ENCODE results near the gene SEPTIN5.

SEPTIN5 gene

GRCh38 chr22:19691007-19691720 lies 23.1 kb upstream of the SEPTIN5 start:
- TF ChIP-seq GATA3 (IDR thresholded peaks at IDR 0.05; ENCODE audit: low read depth, low read length) (no peak), GATA2 (IDR thresholded peaks at IDR 0.05; ENCODE audit: low read depth, low read length) (no peak)

- no peak for TF ChIP-seq GATA3 (IDR thresholded peaks at IDR 0.05; ENCODE audit: low read depth, low read length)
- no peak for TF ChIP-seq GATA2 (IDR thresholded peaks at IDR 0.05; ENCODE audit: low read depth, low read length)
These were observed 22.5 kb upstream of the SEPTIN5 start for GRCh38 chr22:19691721-19692341.

DNA sequence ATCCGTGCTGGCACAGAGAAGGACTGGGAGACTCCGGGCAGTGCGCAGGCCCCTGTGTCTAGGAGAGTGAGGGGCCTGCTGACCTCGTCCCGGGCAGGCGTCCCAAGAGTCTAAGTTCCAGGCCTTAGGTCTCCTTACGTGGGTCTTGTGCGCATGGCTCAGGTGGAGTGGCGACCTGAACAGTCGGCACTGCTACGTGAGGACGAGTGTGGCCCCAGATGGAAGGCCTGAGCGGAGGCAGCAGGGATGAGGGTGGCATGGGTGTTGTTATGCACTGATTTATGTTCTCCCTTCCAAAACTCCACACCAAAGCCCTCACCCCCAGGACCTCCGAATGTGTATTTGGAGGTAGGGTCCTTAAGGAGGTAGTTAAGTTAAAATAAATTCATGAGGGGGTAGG lies 20.7 kb upstream of the SEPTIN5 start:
- TF ChIP-seq GATA2 (IDR thresholded peaks at IDR 0.05; ENCODE audit: low read depth, low read length) (no peak), GATA3 (IDR thresholded peaks at IDR 0.05; ENCODE audit: low read depth, low read length) (no peak)

DNA sequence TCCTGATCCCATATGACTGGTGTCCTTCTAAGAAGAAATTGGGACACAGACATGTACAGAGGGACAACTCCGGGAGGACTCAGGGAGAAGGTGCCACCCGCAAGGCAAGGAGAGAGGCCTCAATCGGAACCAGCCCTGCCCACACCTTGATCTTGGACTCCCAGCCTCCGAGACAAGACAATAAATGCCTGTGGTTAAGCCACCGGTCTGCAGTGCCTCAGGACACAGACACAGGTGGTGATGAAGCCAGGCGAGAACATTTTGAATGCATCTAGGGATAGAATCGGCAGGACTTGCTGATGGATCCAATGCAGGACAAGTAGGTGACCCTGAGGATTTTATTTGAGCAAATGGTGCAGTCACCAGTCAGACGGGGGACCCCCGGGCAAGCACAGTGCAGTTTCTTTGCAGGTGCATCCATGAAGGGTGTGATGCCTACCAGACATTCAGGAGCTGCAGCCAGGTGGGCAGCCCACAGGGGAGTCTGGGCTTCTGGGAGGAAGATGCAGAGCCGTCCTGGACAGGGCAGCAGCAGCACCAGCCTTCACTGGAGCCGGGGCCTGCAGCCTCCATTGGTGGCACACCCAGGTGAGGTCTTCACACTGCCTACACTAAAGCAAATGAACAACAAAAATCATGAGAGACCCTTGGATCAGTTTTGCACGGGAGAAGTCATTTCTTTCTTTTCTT lies 20.2 kb upstream of the SEPTIN5 start:
- TF ChIP-seq GATA2 (IDR thresholded peaks at IDR 0.05; ENCODE audit: low read depth, low read length) (no peak), GATA3 (IDR thresholded peaks at IDR 0.05; ENCODE audit: low read depth, low read length) (no peak)

DNA sequence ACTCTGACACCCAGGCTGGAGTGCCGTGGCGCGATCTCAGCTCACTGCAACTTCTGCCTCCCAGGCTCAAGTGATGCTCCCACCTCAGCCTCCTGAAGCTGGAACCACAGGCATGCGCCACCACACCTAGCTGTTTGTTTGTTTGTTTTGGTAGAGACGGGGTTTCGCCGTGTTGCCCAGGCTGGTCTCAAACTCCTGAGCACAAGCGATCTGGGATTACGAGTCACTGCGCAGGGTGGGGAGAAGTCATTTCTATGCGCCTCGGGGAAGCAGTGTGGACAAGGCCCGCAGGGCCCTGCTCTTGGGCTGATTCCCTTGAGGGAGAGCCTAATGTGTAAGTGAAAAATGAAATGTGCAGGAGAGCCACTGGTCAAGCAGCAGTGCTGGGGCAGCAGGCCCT lies 19.6 kb upstream of the SEPTIN5 start:
- no peak for TF ChIP-seq GATA3 (IDR thresholded peaks at IDR 0.05; ENCODE audit: low read depth, low read length)
- TF ChIP-seq GATA2 (IDR thresholded peaks at IDR 0.05; ENCODE audit: low read depth, low read length) = no peak

DNA sequence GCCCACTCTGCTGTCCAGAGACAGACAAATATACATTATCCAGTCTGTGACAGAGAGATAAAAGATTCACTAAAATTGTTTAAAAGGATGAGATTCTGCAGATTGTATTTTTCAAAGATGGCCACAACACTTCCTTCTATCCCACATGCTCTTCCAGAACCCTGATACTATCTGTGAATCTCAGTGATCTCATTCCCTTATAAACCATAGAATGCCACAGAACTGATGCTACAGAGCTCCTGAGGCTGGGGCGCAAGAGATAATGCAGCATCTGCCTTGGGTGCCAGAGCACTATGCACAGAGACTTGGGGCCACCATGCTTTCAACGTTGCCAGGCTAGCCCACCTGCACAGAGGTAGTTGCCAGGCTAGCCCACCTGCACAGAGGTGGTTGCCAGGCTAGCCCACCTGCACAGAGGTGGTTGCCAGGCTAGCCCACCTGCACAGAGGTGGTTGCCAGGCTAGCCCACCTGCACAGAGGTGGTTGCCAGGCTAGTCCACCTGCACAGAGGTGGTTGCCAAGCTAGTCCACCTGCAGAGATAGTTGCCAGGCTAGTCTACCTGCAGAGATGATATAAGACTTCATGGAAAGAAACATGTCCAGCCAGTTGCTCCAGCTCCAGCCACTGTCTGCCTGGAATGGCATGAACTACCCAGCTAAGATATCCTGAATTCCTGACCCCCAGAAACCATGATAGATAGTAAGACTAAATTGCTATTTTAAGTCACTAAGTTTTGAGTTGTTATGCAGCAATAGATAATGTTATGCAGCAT lies 17.6 kb upstream of the SEPTIN5 start:
- TF ChIP-seq GATA2 (IDR thresholded peaks at IDR 0.05; ENCODE audit: low read depth, low read length) (peak; percentile 87), GATA3 (IDR thresholded peaks at IDR 0.05; ENCODE audit: low read depth, low read length) (peak; percentile 82)

GRCh38 chr22:19700790-19701419 lies 13.4 kb upstream of the SEPTIN5 start:
- no peak for TF ChIP-seq GATA2 (IDR thresholded peaks at IDR 0.05; ENCODE audit: low read depth, low read length)
- no peak for TF ChIP-seq GATA3 (IDR thresholded peaks at IDR 0.05; ENCODE audit: low read depth, low read length)

GRCh38 chr22:19701420-19702145 lies 12.7 kb upstream of the SEPTIN5 start:
- TF ChIP-seq GATA2 (IDR thresholded peaks at IDR 0.05; ENCODE audit: low read depth, low read length) = no peak
- TF ChIP-seq GATA3 (IDR thresholded peaks at IDR 0.05; ENCODE audit: low read depth, low read length) = no peak

GRCh38 chr22:19703869-19704268 lies 10.4 kb upstream of the SEPTIN5 start:
- TF ChIP-seq GATA3 (IDR thresholded peaks at IDR 0.05; ENCODE audit: low read depth, low read length) (no peak), GATA2 (IDR thresholded peaks at IDR 0.05; ENCODE audit: low read depth, low read length) (no peak)

GRCh38 chr22:19704355-19705015 lies 9.8 kb upstream of the SEPTIN5 start:
- TF ChIP-seq GATA3 (IDR thresholded peaks at IDR 0.05; ENCODE audit: low read depth, low read length) = no peak
- TF ChIP-seq GATA2 (IDR thresholded peaks at IDR 0.05; ENCODE audit: low read depth, low read length) = no peak

DNA sequence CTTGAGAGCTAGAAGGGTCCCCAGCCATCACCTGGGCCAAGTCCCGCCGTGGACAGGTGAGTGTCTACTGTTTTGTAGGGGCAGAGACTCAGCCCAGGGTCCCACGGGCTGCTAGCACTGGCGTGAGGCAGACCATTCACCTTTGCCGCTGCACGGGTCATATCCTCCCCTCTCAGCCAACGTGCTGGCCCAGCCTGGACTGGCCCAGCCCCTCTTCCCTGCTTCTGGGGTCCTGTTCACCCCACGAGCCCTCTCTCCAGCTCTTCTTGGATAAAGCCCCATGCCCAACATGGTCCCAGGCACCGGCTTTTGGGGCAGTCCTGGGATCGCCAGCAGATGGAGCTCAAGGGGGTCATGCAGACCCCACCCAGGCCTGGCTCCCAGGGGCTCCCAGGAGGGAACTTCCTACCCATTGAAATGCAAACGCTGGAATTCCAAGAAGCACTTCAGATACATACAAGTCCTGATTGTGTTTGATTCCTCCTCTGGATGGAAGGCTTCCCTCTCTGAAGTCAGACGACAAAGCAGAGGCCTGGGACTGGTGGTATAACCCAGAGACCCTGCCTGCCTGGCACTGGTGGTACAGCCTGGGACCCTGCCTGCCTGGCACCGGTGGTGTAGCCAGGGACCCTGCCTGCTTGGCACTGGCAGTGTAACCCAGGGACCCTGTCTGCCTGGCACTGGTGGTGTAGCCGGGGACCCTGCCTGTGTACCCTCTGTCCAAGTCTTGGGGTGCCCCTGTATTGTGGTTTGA lies 8.9 kb upstream of the SEPTIN5 start:
- TF ChIP-seq GATA2 (IDR thresholded peaks at IDR 0.05; ENCODE audit: low read depth, low read length) = no peak
- no peak for TF ChIP-seq GATA3 (IDR thresholded peaks at IDR 0.05; ENCODE audit: low read depth, low read length)

DNA sequence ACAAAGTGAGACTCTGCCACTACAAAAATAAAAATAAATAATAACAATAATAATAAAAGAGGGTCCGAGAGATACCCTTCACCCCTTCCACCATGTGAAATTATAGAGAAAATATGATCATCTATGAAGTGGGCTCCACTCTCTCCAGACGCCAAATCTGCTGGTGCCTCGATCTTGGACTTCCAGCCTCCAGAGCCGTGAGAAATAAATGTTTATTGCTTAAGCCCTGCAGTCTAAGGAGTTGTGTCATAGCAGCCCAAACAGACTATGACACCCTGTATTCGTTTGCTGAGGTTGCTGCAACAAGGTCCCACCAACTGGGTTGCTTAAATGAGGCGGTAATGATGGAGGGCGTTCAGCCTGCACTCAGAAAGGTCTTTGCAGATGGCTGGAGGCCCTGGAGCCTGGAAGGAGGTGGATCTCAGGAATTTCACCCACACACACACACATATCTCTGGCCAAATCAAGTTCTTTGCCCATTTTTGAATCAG lies 7.6 kb upstream of the SEPTIN5 start:
- TF ChIP-seq GATA3 (IDR thresholded peaks at IDR 0.05; ENCODE audit: low read depth, low read length) = no peak
- no peak for TF ChIP-seq GATA2 (IDR thresholded peaks at IDR 0.05; ENCODE audit: low read depth, low read length)

Data from SH-SY5Y (cell line).